ENCODE data around the gene KRTAP5-5.
"Not testable (repeated sequence)": the region's sequence is repeated elsewhere in the genome, so short reads cannot be mapped to it uniquely, and the experiment has no call there.

KRTAP5-5 gene

DNA sequence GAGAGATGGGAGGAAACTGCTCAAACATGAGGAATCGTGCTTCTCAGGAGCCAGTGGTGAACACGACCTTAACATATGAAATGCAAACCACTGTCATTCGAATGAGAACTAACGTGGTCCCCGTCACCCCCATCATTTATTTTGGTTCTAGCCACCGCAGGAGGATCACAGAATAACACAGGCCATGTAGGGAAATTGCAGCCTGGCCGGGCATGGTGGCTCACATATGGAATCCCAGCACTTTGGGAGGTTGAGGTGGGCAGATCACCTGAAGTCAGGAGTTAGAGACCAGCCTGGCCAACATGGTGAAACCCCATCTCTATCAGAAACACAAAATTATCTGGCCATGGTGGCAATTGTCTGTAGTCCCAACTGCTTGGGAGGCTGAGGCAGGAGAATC lies 27.1 kb downstream of the KRTAP5-5 start:
- DNase-seq (ENCODE audit: low spot score), result no peak

DNA sequence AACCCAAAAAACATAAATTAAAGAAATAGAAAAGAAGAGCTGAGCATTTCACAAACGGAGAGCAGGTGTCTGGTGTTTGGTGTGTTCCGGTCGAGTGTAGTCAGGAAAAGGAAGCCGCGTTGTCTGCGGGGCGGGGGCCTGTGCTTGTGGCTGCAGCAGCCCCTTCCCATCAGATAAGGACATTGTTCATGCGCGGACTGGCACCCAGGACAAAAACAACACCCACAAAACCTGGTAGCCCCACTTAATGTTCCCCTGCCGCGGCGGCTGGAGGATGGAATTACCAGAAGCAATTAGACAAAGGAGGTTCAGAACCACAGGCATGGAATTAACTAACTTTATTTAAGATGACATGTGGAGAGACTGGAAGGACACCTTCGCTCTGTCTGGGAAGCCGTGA lies 29.9 kb downstream of the KRTAP5-5 start:
- no peak for DNase-seq (ENCODE audit: low spot score)

DNA sequence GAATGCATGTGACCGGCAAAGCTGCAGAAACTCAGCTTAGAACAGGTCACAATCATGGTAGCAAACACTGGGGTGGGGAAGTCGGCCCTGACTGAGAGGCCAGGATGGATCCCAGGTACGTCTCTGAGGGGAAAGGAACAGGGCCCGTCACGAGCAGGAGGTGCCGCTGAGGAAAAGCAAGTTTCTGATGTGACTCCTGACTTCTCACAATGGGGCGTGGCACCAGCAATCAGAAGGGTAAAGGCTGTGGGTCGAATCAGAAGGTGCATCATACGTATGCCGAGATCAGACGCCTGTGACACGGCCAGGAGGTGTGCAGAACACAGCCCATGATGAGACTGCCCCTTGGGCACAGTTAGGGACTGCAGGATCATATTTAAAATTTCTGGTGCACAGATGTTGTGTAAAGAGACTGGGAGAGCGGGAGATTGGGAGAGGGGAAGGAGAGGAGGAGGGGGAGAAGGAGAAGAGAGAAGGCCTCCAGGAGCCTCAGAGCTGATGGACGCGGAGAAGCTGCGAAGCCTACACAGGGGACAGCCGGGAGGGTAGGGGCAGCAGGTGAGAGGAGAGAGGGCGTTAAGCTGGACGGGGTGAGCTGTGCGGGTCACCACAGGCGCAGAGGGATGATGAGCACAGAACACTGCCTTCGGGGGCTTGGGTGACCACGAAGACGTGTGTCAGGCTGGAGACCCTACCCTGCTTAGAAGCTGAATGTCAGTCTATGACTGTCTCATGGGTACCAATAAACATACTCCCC lies 30.7 kb downstream of the KRTAP5-5 start:
- DNase-seq (ENCODE audit: low spot score), result no peak

DNA sequence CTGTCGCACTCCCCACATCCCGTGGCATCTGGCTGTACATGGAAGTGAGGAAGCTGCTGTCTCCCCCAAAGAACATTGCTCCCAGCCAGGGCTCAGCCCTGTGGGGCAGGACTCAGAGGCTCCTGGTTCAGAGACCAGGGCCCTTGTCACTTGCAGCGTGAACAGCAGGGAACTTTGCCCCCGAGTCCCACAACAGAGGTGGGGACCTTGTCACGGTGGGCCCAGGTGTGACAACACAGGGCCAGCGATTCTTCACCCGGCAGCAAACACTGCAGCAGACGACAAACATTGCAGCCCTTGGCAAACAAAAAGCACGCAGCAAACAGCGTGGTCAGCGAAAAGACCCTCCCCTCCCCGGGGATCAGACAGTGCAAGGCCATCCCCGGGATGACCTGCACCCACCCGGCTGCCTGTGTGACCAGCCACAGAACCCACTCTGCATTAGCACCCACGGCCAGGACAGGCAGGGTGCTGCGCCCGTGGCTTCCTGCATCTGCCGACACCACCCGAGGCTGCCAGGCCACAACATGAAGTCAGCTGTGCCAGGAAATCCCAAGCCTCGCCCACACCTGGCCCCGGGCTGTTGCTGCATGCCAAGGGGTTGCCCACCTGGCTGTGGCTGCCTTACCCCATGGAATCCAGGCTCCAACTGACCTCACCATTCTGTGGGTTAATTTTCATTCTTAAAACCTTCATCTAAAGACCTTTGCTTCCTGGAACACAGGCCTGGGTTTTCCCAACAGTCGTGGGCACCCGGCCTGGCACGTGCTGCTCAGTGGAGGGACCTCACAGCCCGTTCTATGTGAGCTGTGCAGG lies 32.1 kb downstream of the KRTAP5-5 start:
- DNase-seq (ENCODE audit: low spot score), result not testable (repeated sequence)

DNA sequence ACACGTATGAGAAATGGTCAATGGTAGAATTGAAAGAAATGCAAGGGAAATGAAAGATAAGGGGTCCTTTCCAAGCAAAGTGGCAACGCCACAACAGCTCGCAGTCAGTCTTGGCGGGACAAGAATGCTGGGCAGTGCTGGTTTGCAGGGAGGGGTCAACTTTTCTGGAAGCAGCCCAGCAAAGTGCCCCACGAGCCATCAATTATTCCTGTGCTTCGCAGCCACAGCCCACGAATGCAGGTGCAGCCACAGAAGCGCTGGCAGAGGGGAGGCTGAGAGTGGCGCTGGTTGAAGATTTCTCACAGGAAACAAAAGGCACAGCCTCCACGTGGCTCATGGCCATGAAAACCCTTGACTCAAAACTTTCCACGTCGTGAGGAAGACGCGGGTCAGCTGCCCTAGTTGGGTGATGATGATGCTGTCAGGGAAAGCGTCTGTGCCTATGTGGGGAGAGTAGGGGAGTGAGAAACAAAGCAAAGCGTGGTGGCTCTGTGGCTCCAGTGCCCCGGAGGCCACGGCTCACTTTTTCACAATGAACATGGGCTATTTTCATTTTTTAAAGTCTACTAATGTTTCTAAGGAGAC lies 33.2 kb downstream of the KRTAP5-5 start:
- DNase-seq (ENCODE audit: low spot score), result not testable (repeated sequence)

DNA sequence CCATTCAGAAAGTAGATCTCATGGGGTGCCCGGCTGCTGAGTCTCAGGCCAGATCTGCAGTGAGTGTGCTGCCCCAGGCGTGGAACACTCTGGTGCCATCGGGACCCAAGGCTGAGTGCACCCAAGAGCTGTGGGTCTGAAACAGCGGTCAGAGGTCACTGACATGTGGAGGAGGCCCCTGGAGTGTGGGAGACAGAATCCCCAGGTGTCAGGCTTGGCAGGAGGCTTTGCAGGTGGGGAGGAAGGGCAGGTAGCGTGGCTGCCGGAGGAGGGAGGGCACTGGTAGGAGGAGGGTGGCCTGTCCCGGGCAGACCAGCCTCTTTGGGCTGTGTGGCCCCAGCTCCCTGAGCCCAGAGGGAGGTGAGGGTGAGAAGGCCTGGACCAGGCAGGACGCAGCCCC lies 35.7 kb downstream of the KRTAP5-5 start:
- DNase-seq (ENCODE audit: low spot score), result no peak

DNA sequence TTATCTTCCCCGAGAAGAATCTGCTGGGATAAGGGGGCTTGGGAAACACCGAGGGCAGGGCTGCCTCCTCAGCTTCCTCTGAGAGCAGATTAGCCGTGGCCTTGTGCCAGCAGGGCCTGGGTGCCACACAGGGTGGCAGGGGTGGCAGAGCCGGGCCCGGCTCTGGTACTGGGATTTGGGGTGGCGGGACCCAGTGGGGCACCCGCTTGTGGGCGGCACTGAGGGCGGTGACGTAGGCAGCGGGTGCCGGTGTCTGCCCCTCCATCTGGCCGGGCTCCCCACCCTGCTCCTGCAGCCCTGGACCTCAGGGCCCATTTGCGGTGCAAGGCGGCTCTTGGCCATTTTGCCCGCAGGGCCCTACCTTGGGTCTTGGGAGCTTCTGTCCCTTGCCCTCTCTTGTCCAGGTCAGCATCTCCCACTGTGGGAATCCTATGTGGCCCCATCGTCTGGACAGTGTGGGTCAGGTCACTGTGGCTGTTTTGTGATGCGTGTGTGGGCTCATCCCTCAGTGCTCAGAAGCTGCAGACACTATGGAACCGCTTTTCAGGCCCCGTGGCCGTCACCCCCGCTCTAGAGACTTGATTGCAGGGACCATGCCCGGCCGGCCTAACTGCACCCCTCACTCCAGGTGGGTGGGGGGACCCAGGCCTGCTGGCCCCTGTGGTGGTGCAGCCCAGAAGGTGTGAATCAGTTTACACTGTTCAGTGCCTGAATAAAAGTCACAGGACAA lies 37.7 kb downstream of the KRTAP5-5 start:
- DNase-seq (ENCODE audit: low spot score), result no peak

DNA sequence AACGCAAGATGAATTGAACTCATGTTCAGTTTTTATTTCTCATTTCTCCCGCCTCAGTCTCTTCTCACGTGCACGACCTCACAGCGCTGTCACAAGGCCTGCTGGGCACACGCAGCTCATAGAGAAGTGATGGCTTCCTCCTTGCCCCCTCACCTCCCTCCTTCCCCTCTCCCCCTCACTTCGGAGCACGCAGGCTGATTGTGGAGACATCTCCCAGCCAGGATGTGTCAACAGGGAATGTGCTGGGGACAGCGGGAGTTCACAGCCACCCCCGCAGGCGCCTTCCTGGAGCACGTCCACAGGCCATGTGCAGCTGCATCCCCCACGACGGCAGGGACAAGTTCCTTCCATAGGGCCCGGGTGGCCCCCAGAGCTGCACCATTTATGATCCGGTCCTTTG lies 38.3 kb downstream of the KRTAP5-5 start:
- no peak for DNase-seq (ENCODE audit: low spot score)

DNA sequence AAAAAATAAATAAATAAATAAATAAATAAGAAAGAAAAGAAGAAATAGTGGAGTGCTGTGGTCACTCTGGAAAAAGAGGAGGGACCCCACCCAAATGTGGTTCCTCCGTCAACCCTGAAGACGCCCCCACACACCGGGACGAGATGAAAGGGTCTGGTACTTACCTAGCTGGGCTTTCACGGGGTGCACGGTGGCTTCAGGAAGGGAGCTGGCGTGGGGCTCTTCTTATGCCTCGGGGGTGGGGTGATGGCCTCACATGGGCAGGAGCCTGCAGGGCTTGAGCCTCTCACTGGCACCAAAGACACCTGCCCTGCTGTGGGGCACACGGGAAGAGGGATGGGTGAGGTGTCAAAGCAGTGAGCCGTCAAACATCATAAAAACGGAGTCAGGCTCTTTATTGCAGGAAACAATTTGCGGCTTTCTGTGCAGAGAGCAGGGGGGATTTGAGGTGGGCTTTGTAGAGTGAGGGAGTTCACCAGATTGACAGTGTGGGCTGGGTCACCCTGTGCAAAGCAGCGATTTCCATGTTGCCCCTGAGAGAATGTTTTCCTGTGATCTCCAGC lies 39.4 kb downstream of the KRTAP5-5 start:
- DNase-seq (ENCODE audit: low spot score), result no peak

DNA sequence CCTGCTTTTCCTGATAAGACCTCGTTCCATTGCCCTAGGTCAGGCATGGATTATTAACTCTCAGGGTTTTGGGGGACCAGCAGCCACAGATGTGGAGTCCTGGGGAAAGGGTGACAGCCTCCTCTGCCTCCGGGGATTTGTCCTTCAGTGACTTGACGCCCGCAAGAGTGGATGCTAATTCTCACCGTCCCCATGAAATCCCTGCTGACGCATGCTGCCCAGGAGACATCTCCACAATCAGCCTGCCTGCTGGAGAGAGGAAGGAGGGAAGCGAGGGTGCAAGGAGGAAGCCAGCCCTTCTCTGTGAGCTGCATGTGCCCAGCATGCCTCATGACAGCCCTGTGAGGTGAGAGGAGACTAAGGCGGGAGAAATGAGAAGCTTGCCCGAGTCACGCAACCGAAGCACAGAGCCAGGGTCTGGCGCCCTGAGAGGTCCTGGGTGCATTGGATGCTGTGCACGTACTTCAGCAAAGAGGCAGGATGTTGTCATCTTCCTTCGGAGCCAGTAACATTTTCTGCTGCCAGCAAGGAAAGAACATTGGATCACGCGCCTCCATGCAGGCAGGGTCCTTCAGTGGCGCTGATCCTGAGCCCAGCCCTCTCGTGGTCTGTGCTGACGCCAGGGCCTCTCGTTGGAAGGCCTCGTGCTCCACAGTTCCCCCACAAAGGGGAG lies 40.1 kb downstream of the KRTAP5-5 start:
- DNase-seq (ENCODE audit: low spot score), result no peak

DNA sequence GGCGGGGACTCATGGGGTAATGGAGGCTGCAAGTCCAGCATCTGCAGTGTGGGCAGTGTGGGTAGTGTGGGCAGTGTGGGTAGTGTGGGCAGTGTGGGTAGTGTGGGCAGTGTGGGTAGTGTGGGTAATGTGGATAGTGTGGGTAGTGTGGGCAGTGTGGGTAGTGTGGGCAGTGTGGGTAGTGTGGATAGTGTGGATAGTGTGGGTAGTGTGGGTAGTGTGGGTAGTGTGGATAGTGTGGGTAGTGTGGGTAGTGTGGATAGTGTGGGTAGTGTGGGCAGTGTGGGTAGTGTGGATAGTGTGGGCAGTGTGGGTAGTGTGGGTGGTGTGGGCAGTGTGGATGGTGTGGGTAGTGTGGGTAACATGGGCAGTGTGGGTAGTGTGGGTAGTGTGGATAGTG lies 40.9 kb downstream of the KRTAP5-5 start:
- not testable (repeated sequence) for DNase-seq (ENCODE audit: low spot score)

DNA sequence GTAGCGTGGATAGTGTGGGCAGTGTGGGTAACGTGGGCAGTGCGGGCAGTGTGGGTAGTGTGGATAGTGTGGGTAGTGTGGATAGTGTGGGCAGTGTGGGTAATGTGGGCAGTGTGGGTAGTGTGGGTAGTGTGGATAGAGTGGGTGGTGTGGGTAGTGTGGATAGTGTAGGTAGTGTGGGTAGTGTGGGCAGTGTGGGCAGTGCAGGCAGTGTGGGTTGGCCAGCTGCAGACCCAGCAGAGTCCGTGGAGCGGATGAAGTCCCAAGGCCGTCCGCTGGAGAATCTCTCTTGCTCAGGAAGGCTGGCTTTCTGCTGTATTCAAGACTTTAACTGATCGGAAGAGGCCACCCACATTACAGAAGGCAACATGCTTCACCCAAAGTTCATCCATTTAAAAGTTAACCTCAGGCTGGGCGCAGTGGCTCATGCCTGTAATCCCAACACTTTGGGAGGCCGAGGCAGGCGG lies 41.4 kb downstream of the KRTAP5-5 start:
- DNase-seq (ENCODE audit: low spot score), result no peak

DNA sequence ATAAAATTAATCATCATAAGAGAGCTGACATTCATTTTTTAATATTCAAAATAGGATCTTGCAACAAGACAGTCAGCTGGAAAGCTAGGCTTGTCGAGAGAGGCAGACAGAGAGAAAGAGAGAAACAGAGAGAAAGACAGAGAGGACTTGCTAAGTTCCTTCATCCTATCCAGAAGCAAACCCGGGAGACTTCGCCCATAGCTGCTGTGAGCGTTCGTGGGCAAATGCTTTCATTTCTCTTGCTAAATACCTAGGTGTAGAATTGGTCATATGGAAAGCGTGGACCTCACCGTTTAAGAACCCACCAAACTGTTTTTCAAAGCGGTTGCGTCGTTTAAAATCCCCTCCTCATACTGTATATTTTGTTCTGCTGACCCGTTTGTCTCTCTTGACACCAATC lies 42.1 kb downstream of the KRTAP5-5 start:
- DNase-seq (ENCODE audit: low spot score), result no peak

DNA sequence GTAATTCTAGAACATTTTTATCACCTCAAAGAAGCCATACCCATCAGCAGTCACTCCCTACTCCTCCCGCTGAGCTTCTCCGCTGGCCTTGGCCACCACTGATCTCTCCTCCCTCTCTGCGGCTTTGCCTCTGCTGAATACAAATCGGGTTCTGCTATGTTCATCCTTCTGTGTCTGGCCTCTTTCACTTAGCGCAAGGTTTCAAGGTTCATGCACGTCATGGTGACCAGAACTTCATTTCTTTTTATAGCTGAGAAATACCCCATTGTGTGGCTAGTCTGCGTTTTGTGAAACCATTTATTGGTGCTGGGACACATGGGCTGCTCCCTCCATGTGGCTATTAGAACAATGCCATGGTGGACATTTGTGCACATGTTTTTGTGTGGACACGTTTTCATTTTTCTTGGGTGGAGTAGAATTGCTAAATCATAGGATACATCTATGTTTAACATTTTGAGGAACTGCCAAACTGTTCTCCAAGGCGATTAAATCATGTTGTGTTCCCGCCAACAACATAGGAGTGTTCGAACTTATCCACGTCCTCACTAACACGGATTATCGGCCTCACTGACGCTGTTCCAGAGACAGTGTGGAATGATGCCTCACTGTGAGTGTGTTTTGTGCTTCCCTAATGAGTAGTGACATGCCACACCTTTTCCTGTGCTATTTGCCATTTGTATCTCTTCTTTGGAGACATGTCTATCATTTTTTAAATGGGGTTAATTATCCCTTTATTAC lies 43.2 kb downstream of the KRTAP5-5 start:
- no peak for DNase-seq (ENCODE audit: low spot score)

DNA sequence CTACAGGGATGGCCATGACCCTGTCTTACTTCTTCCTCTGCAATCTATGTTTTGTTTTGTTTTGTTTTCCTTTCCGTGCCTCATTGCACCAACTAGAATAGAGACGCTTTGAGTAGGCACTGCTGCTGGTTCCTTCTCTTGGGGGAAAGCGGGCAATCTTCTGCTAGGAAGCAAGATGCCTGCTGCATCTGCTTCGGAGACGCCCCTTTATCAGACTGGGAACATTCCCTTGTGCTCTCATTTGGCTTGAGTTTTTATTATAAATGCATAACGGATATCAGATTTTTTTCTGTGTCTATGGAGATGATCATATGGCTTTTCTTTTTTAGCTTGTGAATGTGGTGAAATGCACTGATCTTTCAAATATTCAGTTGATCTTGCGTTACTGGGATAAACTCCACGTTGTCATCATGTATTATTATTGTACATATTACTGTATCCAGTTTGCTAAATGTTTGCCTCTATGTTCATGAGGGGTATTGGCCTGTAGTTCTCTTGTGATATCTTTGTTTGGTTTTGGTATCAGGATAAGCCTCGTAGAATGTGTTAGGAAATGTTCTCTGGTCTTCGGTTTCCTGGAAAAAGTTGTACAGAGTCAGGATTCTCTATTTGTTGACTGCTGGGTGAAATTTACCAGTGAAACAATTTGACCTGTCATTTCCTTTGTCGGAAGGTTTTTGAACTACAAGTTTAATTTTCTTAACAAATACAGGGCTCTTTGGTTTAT lies 44.0 kb downstream of the KRTAP5-5 start:
- DNase-seq (ENCODE audit: low spot score), result no peak

DNA sequence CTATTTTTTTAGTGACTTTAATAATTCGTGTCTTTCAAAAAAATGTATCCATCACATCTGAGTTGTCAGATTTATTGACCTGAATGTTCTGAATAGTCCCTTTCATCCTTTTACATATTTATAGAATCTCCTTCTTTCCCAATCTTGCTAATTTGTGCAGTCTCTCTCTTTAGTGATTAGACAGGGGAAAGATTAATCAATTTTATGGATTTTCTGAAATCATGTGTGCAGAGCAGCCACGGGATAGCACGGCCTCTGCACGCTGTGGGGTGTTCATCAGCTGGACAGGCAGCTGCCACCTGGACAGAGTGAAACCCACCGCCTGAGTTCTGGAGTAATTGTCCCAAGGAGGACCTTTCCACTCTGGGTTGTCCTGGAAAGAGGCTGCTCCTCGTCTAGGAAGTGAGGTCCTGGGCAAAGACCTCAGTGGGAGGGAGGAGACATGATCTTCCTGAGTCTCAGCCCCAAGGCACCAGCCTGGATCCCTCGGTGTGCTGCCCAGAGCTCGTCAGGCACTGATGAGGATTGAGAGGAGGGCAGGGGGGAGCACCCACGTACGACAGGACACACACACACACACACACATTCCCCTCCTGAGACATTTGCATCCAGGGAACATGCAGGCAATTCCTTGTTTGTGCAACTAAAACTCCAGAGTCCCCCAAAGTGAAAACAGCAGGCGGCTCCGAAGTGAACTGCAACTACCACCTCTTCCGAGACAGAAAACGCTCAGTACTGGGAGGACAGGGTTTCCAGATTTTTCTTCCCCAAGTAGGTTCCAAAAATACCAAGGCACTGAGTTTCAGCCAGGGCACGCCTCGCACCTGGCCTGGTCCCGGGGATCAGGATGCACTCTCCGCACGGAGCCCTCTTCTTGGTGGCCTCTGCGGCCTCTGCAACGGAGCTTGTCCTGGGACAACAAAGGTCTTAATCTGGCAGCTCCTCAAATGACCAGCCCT lies 44.9 kb downstream of the KRTAP5-5 start:
- no peak for DNase-seq (ENCODE audit: low spot score)

DNA sequence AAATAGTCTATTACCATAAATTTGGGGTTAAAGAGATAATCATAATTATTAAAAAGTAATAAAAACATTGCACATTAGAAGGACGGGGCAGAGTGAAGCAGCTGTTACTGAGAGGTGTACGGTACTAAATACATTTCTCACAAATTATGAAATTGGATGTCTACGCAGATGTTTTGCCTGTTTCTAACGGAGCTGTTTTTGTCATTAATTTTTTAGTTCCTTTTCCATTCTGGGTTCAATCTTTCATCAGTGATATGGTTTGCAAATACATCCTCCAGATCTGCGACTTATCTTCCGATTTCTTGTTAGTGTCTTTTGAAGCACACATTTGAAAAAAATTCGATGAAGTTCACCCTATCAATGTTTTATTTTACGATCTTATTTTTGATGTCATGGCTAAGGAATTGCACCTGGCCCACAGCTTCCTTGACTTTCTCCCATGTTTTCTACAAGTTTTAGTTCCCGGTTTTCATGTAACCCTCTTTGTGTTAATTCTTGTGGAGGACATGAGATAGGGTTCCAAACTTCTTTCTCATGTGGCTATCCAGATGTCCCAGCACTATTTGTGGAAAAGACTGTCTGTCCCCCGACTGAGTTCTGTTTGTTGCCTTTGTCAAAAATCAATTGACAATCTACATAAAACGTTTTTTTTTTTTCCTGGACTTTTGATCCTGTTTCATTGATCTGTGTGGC lies 46.1 kb downstream of the KRTAP5-5 start:
- DNase-seq (ENCODE audit: low spot score), result no peak

DNA sequence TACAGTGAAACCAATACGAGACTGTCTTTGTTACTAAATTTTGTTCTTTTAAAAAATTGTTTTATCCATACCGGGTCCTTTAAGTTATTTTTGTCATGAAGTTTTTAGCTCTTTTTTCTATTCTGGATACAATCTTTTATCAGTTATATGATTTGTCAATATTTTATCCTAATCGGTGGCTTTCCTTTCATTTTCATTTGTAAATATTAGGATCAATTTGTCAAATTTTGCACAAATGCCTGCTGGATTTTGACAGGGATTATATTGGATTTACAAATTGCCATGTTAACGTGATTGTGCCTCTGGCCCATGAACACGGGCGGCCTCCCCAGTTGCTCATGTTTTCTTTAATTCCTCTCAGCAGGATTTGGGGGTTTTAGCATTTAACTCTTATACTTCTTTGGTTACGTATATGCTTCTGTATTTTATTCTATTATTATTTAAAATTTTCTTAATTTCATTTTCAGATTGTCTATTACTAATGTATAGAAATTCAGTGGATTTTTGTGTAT lies 46.7 kb downstream of the KRTAP5-5 start:
- DNase-seq (ENCODE audit: low spot score), result no peak

Data from hematopoietic multipotent progenitor cell treated with erythropoietin and hydrocortisone succinate and interleukin-3 and kit ligand, for 15 days (in vitro differentiated cells).